ENCODE results near the gene CDCA3.

- TF ChIP-seq CTCF (IDR thresholded peaks at IDR 0.05) = no peak
- no peak for TF ChIP-seq ZBTB43 (CRISPR knock-in tag; IDR thresholded peaks at IDR 0.05)
- no peak for TF ChIP-seq MAX (CRISPR knock-in tag; IDR thresholded peaks at IDR 0.05)
- TF ChIP-seq TP53 (CRISPR knock-in tag; IDR thresholded peaks at IDR 0.05) = no peak
- no peak for TF ChIP-seq SP1 (CRISPR knock-in tag; conservative IDR thresholded peaks at IDR 0.05)
- TF ChIP-seq CREB1 (CRISPR knock-in tag; IDR thresholded peaks at IDR 0.05) = no peak
- TF ChIP-seq IRF1 (CRISPR knock-in tag; IDR thresholded peaks at IDR 0.05) = no peak
- TF ChIP-seq ELF4 (CRISPR knock-in tag; IDR thresholded peaks at IDR 0.05; ENCODE audit: low read depth) = no peak
Observed at GRCh38 chr12:6846316-6846869, 4.7 kb downstream of the CDCA3 start.
